GM18526 (cell line): ENCODE measurements around the gene CASZ1.

Experiments used
- POLR2A ChIP-seq: IDR thresholded peaks from 3 replicates; pipeline ENCODE4 v1.6.1; 2011; ENCODE audit not compliant: insufficient read length; ENCODE audit errors: extremely low read depth

The CASZ1 gene

DNA sequence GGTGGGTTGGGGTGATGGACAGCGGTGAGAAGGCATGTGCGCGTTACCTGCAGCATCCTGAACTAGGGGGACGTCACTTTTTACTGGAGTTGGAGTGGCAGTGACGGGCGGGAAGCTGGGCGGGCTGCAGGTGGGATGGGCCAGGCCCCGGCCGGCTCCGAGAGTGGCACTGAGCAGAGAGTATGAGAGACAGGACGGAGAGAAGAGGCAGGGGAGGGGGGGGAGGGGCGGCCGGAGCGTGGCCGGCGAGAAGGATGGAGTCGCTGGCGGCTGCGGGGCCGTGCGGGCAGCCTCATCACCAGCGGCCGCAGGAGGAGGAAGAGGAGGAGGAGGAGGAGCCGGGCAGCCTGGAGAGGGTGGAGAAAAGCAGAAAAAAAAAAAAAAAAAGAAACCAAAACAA lies 154.5 kb downstream of the CASZ1 start:
- TF ChIP-seq POLR2A = no peak

GRCh38 chr1:10640843-10641553 lies 155.4 kb downstream of the CASZ1 start:
- TF ChIP-seq POLR2A = no peak

DNA sequence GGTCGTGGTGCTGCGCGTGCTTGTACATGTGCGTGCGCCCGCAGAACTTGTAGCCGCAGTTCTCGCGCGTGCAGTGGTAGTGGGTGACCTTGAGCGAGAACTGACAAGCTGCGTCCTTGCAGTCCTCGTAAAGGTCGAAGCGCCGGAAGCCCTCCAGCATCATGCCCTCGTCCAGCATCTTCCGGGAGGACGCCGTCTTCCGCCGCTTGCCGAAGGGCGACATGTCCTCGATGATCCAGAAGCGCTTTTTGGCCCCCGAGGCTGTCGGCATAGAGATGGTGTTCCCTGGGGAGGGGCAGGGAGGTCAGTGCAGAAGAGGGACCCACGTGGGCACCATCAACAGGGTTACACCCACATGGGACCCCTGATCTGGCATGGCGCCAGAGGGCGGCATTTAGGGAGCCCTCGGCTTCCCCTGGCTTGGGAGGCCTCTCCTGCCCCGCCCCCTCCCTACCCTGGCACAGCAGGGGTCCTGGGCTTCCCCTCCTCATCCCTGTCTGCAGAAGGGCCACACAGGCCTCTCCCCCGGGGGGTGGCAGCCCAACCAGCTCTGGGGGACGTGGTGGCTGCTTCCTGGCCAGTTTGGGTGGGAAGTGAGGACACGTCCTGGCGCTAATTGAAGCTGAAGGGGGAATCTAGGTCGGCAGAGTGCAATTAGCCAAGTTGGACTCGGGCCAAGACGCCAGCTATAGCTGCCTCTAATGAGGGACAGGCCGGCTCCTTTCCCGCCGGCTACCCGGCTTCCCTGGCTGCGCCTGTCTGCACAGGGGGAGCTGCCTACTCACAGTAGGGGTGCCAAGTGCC lies 156.5 kb downstream of the CASZ1 start:
- no peak for TF ChIP-seq POLR2A

DNA sequence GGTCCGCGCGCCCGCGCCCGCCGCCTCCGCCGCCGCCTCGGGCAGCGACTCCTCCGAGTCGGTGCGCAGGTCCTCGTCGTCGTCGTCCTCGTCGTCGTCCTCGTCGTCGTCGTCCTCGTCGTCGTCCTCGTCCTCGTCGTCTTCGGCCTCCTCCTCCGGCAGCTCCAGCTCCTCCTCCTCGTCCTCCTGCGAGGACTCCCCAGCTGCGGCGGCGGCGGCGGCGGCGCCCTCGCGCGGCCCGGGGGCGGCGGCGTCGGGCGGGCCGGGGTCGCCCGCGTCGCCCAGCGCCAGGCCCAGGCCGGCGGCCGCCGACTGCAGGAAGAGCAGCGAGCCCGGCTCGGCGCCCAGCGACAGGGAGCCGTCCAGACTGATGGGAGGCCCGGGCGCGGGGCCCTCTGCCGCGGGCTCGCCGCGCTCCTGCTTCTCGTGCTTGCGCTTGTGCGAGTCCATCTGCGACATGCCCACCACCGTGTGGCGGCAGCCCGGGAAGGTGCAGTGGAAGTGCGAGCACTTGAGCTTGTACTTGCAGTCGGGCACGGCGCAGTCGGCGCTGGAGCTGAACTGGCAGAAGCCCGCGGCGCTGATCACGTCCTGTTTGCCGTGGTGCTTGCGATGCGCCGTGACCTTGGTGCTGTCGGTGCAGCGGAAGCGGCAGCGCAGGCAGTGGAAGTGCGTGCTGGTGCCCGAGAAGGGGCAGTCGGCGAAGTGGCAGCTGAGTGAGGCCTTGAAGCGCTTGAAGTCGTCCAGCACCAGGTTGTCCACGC lies 157.3 kb downstream of the CASZ1 start:
- TF ChIP-seq POLR2A = no peak

DNA sequence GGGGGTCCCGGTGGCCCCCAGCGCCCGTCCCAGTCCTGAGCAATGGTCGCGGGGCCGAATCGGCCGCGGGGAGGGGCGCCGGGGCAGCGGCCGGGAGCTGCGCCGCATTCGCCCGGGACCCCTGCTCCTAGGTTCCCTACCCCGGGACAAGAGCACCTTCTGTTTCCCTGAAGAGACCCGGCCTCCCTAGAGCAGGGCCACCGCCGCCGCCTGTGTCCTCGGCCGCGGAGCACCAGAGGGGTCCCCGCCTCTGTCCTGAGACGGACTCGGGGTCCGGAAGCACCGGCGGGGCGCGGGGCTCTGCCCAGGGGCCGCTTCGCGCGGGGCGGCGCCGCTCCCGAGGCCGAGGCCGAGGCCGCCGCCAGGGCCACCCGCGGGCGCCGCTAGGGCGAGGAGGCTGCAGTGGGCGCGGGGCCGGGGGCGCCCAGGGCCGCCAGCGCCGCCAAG lies 157.9 kb downstream of the CASZ1 start:
- no peak for TF ChIP-seq POLR2A

- TF ChIP-seq POLR2A = no peak
Observed at GRCh38 chr1:10637834-10638558, 158.4 kb downstream of the CASZ1 start.

DNA sequence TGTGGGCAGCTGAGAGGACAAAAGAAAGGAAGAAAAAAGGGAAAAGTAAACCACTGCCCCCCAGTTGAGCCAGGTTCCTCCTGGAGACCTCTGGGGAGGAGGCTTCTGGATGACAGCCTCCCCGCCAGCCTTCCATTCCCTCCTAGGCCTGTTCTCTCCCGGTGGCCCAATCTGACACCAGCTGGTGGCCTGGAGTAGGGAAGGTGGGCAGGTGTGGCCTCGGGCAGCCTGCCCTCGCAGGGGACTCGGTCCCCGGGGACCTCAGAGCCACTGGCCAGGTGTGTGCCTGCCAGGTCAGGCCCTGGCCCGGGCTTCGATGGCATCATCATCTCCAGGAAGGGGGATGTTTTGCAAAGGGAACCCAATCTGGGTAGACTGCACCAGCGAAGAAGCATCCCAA lies 159.0 kb downstream of the CASZ1 start:
- no peak for TF ChIP-seq POLR2A

- no peak for TF ChIP-seq POLR2A
Observed at GRCh38 chr1:10635992-10636391, 160.5 kb downstream of the CASZ1 start.

DNA sequence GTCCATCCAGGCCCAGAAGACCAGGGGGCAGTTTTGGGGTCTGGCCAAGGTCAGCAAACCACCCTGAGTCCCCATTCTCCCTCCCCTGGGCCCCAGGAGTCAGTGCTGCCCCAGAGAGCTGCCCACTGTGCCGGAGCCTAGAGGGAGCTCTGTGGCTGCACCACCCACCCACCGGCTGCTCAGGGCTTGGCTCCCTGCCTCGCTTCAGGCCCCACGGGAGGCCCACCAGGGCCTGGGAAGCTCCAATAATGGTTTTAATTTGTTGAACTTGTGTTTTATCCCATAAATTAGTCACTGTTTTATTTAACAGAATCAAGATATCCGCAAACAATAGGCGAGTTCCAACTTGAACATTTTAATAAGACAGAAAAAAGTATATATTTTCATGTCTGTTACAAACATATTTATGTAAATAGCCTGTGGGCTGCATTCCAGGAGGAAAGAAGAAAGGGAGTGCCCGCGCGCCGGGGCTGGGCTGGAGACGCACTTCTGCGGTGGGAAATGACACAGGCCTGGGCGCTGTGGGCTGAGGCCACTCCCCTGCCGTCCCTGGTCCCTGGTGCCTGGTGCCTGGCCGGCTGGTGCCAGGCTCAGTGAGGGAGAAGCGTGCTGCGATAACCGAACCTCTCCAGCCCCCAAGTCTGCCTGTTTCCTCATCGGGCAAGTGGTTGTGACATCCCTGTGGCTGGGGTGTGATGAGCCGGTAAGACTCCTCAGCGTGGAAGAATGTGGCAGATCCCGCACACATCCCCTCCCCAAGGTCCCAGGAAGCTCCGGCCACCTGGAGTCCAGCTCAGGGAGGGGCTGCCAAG lies 161.2 kb downstream of the CASZ1 start:
- TF ChIP-seq POLR2A = no peak

DNA sequence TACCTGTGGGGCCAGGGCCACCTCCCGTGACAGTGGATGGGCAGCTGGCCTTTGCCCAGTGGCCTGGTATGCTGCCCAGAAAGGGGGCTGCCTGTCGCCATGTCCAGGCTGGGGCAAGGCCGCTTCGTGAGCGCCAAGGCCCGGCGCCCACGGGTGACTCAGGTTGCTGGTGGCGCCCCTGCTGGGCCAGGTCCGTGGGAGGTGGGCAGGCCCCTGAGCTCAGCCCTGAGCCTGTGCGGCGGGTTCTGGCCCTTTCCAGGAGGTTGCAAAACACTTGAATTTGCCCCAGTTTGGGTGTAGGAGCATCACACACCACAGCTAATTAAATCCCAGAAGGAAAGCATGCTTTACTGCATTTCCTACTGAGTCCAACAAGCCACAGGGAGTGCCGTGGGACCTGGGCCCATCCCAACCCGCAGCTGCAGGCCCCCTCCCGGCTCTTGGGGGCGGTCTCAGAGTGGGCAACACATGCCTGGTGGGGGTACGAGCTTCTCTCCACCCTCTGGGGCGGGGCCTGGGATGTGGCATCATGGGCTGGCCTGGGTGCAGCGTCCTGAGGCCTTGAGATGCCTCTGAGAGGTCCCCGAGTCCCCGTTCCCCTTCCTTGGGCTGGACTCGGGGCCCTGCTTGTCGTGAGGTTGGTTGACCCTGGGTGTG lies 161.9 kb downstream of the CASZ1 start:
- no peak for TF ChIP-seq POLR2A

GRCh38 chr1:10634075-10634427 lies 162.4 kb downstream of the CASZ1 start:
- no peak for TF ChIP-seq POLR2A

DNA sequence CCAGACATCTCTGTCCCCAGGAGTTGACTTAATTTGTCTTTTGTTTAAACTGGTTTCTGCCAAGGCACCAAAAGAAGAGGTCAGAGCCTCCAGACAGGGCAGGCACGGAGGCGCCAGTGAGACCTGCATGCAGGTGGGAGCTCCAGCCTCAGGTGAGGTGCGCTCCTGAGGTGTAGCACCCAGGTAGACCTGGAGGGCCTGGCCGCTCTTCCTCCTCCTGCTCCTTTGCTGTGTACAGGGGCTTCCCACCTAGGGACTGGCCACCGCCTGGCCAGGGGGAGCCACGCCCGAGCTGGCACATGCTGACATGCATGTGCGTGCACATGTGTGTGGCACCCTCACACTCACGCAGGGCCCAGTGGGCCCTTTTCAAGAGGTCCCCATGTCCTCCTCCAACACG lies 163.0 kb downstream of the CASZ1 start:
- TF ChIP-seq POLR2A = no peak

DNA sequence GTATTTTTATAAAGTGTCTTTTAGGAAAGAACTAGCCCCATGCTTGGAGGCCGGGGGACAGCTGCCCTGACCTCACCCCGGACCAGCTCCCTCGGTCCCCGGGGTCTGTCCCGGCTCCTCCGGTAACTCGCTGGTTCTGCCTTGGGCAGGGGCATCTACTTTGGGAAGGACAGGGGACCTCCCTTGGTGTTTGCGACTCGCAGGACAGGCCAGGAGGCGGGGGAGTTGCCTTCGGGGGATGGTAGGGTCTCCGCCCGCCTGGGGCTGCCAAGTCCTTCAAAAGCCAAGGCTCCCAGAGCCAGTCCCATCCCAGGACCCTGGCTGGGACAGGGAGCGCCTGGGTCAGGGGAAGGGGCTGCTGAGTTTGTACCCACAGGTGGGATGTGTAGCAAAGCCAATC lies 163.8 kb downstream of the CASZ1 start:
- no peak for TF ChIP-seq POLR2A
